ENCODE measurements around the gene ADAR.
"Not testable (repeated sequence)": the region's sequence is repeated elsewhere in the genome, so short reads cannot be mapped to it uniquely, and the experiment has no call there.

Gene ADAR, protein sequence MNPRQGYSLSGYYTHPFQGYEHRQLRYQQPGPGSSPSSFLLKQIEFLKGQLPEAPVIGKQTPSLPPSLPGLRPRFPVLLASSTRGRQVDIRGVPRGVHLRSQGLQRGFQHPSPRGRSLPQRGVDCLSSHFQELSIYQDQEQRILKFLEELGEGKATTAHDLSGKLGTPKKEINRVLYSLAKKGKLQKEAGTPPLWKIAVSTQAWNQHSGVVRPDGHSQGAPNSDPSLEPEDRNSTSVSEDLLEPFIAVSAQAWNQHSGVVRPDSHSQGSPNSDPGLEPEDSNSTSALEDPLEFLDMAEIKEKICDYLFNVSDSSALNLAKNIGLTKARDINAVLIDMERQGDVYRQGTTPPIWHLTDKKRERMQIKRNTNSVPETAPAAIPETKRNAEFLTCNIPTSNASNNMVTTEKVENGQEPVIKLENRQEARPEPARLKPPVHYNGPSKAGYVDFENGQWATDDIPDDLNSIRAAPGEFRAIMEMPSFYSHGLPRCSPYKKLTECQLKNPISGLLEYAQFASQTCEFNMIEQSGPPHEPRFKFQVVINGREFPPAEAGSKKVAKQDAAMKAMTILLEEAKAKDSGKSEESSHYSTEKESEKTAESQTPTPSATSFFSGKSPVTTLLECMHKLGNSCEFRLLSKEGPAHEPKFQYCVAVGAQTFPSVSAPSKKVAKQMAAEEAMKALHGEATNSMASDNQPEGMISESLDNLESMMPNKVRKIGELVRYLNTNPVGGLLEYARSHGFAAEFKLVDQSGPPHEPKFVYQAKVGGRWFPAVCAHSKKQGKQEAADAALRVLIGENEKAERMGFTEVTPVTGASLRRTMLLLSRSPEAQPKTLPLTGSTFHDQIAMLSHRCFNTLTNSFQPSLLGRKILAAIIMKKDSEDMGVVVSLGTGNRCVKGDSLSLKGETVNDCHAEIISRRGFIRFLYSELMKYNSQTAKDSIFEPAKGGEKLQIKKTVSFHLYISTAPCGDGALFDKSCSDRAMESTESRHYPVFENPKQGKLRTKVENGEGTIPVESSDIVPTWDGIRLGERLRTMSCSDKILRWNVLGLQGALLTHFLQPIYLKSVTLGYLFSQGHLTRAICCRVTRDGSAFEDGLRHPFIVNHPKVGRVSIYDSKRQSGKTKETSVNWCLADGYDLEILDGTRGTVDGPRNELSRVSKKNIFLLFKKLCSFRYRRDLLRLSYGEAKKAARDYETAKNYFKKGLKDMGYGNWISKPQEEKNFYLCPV

DNA sequence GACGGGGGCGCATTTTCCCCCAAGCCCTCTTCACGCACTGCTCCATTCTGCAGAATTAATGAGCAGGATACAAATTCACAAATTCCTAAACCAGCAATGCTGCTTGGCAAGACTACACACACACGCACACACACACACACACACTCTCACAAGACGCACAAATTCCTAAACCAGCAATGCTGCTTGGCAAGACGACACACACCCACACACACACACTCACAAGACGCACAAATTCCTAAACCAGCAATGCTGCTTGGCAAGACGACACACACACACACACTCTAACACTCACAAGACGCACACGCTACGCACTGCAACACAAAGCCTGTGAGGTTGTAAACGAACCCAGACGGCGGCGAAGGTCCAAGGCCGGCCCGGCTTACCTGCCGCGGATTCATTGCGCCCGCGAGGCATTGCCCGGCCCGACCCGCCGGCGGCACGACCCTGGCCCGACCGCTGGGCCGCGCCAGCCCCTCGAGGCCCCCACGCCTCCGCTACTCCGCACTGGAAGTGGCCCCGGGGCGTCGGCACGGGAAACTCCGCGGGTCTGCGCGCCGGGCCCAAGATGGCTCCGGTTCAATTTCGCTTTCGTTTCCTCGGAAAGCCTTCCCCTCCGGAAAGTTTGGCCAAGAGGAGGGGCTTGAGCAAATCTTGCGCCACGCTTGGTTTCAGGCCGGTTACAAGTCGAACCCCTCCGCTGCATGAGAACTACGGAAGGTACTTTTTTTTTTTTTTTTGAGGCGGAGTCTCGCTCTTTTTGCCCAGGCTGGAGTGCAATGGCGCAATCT lies at the start of gene ADAR:
TSS of gene ADAR (minus strand) at position 578 of the 788 bp plus-strand sequence. CDS start at position 398, 180 bp downstream.
- peak; percentile 90 for DNase-seq

DNA sequence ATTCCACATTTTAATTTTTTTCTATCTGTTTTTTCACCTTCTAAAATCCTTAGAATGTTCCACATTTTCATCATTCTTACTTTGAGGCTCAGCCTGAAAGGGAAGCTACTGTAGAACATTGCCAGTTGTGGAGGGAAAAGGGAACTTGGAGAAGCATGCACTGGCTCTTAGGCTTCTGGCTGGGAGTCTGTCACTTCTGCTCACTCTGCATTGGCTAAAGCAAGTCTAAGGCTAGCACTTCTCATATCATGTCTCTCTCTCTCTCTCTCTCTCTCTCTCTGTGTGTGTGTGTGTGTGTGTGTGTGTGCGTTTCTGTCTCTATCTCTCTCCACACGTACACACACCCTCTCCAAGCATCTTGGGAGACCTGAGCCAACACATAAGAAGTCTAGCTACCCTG lies 49.6 kb upstream of the ADAR start:
- DNase-seq, result peak; percentile 24

DNA sequence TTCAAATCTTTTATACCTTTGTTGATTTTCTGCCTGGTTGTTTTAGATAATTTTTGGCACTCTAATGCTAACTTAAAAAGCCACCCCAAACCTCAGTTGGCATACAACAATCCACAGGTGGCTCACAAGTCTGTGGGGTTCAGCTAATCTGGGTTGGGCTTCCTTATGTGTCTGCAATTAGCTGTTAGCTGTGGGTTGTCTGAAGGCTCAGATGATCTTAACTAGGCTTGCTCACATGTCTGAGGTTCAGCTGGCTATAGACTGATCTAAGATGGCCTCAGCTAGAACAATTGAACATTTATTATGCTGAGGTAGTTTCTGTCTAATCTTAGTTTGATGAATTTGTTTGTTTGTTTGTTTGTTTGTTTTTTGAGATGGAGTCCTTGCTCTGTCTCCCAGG lies 44.9 kb upstream of the ADAR start:
- DNase-seq, result no peak

DNA sequence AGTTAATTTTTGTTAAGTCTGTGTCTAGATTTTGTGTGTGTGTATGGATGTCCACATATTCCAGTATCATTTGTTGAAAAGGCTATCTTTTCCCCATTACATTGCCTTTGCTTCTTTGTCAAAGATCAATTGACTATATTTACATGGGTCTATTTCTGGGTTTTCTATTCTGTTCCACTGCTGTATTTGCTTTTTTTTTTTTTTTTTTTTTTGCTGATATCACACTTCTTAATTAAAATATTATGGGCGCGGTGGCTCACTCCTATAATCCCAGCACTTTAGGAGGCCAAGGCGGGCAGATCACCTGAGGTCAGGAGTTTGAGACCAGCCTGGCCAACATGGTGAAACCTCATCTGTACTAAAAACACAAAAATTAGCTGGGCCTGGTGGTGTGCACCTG lies 36.7 kb upstream of the ADAR start:
- DNase-seq, result not testable (repeated sequence)

DNA sequence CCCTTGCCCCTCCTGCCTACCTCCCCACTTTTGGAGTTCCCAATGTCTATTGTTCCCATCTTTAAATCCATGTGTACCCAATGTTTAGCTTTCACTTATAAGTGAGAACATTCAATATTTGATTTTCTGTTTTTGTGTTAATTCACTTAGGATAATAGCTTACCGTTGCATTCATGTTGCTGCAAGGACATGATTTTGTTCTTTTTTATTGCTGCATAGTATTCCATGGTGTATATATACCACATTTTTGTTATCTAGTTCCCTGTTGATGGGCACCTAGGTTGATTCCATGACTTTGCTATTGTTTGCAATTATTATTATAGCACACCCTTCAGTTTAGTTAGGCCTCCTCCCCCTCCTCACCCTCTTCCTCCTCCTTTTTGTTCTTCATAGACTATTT lies 33.5 kb upstream of the ADAR start:
- no peak for DNase-seq

DNA sequence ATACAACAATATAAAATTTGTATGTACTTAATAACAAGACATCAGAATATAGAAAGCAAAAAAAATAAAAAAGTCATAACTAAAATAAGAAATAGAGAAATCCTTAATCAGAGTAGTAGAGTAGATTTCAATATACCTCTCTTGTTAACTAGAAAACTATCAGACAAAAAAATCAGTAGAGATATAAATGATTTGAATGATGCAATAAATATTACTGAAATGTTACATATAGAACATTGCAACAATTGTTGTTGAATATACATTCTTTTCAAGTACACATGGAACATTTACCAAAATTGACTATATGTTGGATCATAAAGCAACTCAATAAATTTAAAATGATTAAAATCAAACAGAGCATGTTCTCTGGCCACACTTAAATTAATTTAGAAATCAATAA lies 31.9 kb upstream of the ADAR start:
- DNase-seq, result no peak

DNA sequence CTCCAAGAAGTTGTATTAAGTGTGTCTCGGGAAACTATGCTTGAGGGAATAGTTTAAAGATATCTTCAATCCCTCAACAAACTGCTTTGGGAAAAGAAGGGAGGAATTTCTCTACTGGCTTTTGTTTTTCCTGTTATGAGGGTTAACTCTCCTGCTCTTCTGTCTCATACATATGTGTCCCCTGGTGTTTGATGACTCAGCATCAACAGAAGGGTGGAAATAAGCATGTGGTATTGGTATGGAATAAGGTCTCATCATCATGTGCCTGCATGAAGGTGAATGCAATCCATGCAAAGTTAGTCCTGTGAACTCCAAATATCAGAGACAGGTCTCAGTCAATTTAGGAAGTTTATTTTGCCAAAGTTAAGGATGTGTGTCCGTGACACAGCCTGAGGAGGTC lies 27.2 kb upstream of the ADAR start:
- no peak for DNase-seq

DNA sequence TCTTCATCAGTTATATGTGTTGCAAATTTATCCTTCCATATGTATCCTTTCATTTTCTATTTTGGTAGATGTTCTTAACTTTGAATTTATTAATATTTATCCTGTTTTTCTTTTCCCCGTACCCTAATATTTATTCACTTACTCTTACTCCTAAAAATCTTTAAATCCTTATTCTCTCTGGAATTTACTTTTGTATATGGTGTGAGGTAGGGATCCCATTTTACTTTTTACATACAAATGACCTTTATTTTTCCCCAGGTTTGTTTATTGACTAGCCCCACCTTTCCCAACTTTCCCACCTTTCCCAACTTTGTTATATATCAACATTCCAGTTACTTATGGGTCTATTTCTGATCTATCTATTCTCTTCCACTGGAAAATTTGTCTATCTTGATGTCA lies 21.7 kb upstream of the ADAR start:
- no peak for DNase-seq

DNA sequence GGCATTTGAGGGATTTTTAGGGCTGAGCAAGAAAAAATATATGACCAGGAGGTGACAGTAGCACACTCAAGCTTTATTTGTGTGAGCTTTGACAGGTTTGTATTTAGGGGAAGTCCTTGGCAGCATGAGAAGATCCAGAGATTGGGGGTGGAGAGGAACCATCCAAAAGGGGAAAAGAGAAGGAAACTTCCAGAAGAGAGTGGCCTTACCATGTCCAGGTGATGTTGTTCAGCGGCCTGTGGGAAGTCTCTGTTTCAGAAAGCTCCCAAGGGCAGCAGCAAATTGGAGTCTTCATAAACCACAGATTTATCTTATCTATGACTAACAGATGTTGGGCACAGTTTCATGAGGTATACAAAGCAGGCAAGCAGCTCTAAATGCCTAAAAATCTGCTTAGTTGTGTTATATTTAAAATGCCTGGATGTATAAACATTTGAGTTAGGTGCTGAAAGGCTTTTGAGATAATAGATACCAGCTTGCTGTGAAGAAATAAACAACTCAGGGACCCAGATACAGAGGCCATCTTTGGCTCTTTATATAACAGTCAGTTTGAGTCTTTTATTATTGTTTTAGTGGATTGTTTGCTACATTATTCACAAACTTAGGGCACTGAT lies 21.2 kb upstream of the ADAR start:
- DNase-seq, result peak; percentile 40

DNA sequence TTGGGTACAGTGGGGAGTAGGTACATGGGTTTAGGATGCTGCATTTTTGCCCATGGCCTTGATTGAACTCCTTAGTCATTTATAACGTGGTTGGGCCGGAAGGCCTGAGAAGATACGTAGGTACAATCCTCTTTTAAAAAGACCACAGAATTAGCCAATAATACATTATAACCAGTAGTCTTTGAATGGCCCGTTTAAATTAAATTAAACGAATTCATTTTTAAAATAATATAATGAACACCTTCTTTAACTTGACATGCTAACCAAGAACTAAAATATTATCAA lies 20.1 kb upstream of the ADAR start:
- DNase-seq, result no peak

DNA sequence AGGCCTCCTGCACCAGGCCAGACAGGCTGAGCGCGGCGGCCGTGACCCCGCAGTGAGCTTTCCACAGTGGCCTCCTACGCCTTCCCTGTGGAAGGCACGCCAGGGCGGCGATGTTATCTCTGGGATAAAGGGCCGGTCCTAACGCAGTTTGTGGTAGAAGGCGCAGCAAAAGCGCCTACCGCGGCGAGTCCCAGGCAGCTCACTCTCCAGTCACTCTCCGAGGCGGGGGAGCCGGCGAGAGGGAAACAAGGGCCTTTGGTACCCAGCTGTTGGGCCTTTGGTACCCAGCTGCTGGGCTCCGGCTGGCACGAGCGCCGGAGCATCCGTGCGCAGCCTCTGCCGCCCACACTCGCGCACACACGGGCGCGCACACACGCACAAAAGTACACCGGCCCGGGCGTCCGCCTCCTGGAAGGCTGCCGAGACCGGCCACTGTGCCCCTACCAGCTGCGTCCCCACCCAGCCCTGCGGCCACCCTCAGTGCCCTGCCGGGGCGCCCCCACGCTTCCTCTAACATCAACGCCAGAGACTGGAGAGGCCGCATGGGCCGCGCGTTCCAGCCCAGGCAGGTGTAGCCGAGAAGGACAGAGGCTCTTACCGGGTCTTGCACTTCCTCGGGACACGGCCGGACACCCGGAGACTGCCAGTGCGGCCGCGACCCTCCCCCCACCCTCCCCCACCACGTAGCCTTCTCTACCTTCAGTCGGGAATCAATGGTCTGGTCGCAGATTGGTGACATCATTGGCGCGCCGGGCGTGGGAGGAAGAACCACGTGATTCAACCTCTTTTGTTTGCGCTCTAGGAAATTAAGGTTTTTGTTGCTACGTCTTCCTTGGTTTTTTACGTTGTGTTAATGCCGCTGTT lies 19.5 kb upstream of the ADAR start:
- DNase-seq, result peak; percentile 76

DNA sequence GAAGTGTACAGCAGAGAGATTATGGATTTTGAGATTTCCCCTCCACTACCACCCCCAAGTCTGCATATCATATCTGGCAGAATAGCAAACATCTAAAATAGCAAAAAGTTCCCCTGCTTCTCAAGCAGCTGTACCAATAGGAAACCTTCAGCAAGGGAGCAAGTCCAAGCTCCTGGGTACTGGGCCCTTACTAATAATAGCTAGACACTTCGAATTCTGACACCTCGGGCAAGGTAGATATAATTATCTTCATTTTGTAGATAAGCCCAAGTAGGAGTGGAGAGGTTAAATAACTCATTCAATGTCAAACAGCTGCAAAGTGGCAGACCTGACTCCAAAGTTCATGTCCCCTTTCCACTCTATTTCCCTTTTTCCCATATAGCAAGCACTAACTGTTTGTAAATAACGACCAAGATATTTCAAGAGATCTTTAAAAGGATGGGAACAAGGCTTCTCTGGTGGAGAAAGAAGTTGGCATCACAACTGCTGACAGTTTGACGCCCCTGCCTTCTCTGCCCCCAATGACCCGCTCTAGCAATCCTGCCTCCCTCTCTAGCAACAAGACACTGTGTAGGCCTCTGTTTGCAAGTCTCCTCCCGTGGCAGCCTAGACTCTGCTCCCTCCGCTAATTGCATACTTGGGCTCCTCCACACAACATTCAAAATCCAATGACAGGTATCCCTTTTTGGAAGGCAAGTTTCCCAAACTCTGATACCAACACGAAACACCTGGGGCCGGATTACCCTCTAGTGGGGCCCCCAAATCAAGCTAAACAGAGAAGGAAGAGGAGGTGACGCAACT lies 18.7 kb upstream of the ADAR start:
- DNase-seq, result no peak

DNA sequence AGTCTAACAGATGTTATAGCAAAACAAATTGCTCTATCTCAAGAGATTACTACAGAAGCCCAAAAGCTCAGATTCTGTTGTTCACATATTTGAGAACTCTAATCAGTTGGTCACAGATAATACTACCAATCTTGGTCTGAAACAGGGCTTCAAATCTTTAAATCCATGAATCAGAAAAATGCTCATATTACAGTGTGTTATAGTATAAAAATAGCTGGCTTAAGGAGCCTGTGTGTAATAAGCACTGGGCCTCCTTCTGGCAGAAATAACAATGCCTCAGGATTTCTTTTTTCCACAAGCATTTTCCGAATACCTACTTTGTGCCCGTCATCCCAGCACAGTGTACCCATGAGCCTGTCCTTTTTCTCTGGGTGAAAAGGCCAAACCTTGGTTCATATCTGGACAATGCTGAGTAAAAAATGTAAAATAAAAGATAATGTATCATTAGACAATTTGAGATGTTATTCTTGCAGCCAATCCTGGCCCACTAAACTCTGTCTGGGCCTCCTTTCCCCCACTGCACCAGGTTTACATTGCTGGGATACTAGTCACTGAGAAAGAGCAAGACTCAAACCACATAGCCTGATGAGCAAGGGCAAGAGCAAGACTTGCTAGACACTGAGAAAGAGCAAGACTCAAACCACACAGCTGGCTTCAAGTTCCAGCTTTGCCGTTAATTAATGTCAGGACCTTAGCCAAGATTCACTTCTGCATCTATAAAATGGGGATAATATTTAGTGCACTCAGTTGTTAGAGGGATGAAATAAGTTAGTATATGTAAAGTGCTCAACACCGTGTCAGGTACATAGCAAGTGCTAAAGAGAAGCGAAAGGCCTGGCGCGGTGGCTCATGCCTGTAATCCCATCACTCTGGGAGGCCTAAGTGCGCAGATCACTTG lies 17.0 kb upstream of the ADAR start:
- no peak for DNase-seq

DNA sequence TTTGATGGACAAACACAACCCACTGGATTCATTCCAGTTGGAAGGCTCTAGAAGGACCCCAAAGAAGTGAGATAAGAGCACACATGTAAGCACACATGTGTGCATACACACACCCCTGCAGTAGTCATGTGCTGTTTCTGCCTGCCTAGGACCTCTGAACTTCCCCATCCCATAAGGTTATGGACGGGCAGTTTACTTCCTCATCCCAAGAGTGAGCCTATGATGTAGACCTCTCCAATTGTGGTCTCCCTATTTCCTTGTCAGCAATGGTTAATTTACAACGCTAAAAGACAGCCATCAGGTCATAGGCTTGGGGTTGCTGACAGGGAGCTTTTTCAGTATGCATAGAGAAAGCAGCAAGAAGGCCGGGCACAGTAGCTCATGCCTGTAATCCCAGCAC lies 15.4 kb upstream of the ADAR start:
- DNase-seq, result peak; percentile 53

DNA sequence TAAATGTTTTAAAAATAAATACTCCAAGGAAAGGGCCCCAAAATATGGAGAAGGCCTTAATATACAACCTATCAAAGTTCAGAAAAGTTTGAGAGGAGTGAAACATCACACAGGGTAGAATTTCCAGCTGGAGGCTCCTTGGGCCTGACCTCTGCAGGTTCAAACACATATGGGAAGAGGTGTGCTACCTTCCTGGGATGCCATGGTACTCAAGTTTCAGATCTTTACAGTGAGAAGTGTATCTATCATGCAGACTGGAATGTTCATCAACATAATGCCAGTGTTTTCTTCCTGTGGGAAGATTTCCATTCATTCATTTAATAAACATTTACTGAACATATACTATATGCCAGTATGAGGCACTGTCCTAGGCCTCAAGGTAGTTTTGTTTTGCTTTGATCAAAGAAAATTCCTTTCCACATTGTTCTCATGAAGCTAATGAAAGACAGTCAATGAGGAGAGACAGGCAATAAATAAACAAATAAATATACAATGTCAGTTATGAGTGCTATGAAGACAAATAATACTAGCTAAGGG lies 14.6 kb upstream of the ADAR start:
- DNase-seq, result no peak

DNA sequence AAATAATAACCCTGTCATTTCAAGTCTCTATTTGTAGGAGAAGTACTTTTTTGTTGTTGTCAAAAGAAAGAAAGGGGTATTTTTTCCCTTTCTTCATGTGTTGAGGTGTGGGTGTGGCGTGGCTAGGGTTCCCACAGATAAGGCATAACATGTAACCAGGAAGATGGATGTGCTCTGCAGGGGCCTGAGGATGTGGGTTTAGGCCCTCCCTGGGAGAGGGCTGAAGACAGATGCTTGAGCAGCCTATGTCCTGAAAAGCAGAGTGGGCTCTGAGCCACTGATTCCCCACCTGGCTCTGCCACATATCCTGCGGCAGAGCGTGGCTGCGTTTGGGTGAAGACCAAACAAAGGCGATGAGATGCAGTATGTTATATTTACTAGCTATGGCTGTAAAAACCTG lies 13.9 kb upstream of the ADAR start:
- DNase-seq, result no peak

DNA sequence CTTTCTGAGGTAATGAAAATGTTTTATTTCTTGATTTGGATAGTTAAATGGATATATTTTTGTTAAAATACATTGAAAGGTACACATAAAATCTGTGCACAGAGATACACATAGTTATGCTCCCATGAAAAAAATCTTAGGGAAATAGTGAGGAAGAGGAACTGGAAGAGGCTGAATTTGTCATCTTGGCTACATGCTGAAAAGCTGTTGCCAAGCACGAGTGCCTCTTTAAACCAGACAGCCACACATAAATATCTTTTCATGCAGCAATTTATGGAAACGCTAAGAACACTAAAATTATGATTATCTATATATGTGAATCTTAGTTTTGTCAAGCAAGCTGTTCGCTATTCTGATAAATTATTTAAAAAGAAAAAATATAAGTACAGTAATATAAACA lies 12.8 kb upstream of the ADAR start:
- DNase-seq, result no peak

DNA sequence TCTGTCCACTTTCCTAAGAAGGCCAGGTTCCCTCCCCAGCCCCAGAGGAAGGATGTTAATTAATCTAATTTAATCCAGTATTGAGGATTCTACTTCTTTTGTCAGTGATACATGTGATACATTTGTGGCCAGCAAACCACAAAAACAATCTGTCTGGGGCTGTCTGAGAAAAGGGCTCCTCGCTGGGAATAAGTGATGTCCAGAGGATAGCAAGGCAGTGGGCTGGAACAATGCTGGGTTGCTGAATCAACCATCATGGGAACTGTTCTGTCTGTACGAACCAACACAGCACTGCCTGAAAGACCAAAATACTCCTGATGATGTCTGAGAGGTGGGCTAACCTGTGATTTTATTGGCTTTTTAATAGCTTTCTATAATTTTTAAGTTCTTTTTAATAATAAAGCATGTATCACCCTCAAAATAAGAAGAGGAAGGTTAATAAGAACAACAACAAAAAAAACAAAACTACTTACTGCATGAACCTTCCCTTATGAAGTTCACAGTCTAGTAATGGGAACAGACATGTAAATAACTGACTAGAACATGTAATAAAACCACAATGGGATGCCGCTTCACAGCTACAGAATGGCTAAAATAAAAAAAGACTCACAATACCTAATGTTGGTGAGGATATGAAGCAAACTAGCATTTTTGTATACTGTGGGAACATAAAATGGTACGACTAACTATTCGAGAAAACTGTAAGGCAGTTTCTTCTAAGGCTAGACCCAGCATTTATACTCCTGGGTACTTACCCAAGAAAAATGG lies 11.4 kb upstream of the ADAR start:
- no peak for DNase-seq
